IMR-90 (cell line): ENCODE results near the gene TAL2. TPM values are rescaled to one million over a fixed set of nuclear protein-coding genes. Genes with fewer than 3 reads are reported as not detected.

Source experiments
- ATAC-seq: fragments of 200-7000 bp; cut with Tn5 transposase; 2 replicates; pipeline ENCODE4 v1.9.1; 2020; ENCODE audit warnings: low read depth, mild to moderate bottlenecking, moderate library complexity
- BruUV-seq: library from RNA; stranded (reverse); fragments of 400-500 nt; replicated peaks from 2 replicates; lab custom pipeline; 2021; lab: Mats Ljungman, UMichigan
- CTCF ChIA-PET: fragments of 300-600 bp; formaldehyde crosslinking; extraction: SDS; loops from one replicate; lab custom pipeline; 2021; ENCODE audit warnings: antibody characterized with exemption; lab: Yijun Ruan, JAX
- POLR2A ChIA-PET: fragments of 300-600 bp; sonication (Branson Sonifier 250); formaldehyde crosslinking; loops from one replicate; lab custom pipeline; 2022; ENCODE audit warnings: antibody characterized with exemption; ENCODE audit not compliant: unreplicated experiment; lab: Charles Lee
- DNase-seq: peaks from one replicate; pipeline ENCODE4 v3.0.0; 2013
- H2AFZ ChIP-seq: replicated peaks from 2 replicates; pipeline ENCODE3; 2013; ENCODE audit warnings: low read length, mild to moderate bottlenecking; ENCODE audit not compliant: poor library complexity
- H2AK5ac ChIP-seq: 2 replicates; pipeline ENCODE4 v1.6.1; 2013; ENCODE audit warnings: low read depth, low read length, inconsistent platforms
- H2AK9ac ChIP-seq: replicated peaks from 2 replicates; pipeline ENCODE3; 2013; ENCODE audit warnings: mild to moderate bottlenecking, low read depth, low read length, moderate library complexity; ENCODE audit not compliant: poor library complexity
- H2BK120ac ChIP-seq: 2 replicates; pipeline ENCODE4 v1.6.1; 2013; ENCODE audit warnings: low read depth, low read length, inconsistent platforms
- H2BK15ac ChIP-seq: 3 replicates; pipeline ENCODE4 v1.6.1; 2013; ENCODE audit warnings: low read depth, low read length, inconsistent platforms
- H2BK20ac ChIP-seq: 2 replicates; pipeline ENCODE4 v1.6.1; 2013; ENCODE audit warnings: low read depth, mild to moderate bottlenecking, inconsistent platforms, low read length, moderate library complexity
- H2BK5ac ChIP-seq: 2 replicates; pipeline ENCODE4 v1.6.1; 2013; ENCODE audit warnings: mild to moderate bottlenecking, low read depth, low read length, inconsistent platforms; ENCODE audit not compliant: poor library complexity, severe bottlenecking
- H3K14ac ChIP-seq: replicated peaks from 2 replicates; pipeline ENCODE4 v1.6.1; 2013; ENCODE audit warnings: low read depth, low read length, inconsistent platforms
- H3K18ac ChIP-seq: 2 replicates; pipeline ENCODE4 v1.6.1; 2013; ENCODE audit warnings: low read depth, low read length, control low read depth
- H3K23ac ChIP-seq: 2 replicates; pipeline ENCODE4 v1.6.1; 2013; ENCODE audit warnings: low read depth, low read length, inconsistent platforms
- H3K27ac ChIP-seq: 2 replicates; pipeline ENCODE4 v1.5.1; 2013; ENCODE audit warnings: mild to moderate bottlenecking, control low read depth, low read length; ENCODE audit not compliant: insufficient read depth
- H3K27me3 ChIP-seq: 2 replicates; pipeline ENCODE4 v1.6.1; 2013; ENCODE audit warnings: low read length; ENCODE audit not compliant: control insufficient read depth, insufficient read depth
- H3K36me3 ChIP-seq: 2 replicates; pipeline ENCODE4 v1.6.1; 2013; ENCODE audit warnings: low read length, mixed read lengths; ENCODE audit not compliant: control insufficient read depth, insufficient read depth
- H3K4ac ChIP-seq: 2 replicates; pipeline ENCODE4 v1.6.1; 2013; ENCODE audit warnings: low read depth, low read length, inconsistent platforms
- H3K4me1 ChIP-seq: 2 replicates; pipeline ENCODE4 v1.6.1; 2013; ENCODE audit warnings: low read length, mixed read lengths; ENCODE audit not compliant: control insufficient read depth, insufficient read depth
- H3K4me2 ChIP-seq: 2 replicates; pipeline ENCODE4 v1.6.1; 2013; ENCODE audit warnings: low read depth, mild to moderate bottlenecking, control low read depth, low read length, moderate library complexity
- H3K4me3 ChIP-seq: 2 replicates; pipeline ENCODE4 v1.5.1; 2013; ENCODE audit warnings: low read depth, mild to moderate bottlenecking, control low read depth, low read length, moderate library complexity; ENCODE audit not compliant: insufficient read depth
- H3K56ac ChIP-seq: 2 replicates; pipeline ENCODE4 v1.6.1; 2013; ENCODE audit warnings: low read length, inconsistent platforms; ENCODE audit not compliant: insufficient read depth; ENCODE audit errors: extremely low read depth
- H3K79me1 ChIP-seq, 2 experiments: 2 replicates each; pipeline ENCODE4 v1.6.1; 2013; ENCODE audit warnings: low read length in 2 of 2, inconsistent platforms in 1 of 2, low read depth in 1 of 2
- H3K9ac ChIP-seq: 2 replicates; pipeline ENCODE4 v1.6.1; 2013; ENCODE audit warnings: low read depth, low read length, control low read depth
- H3K9me1 ChIP-seq: 2 replicates; pipeline ENCODE4 v1.6.1; 2013; ENCODE audit warnings: low read length, inconsistent platforms; ENCODE audit not compliant: insufficient read depth
- H3K9me3 ChIP-seq: 2 replicates; pipeline ENCODE4 v1.6.1; 2013; ENCODE audit warnings: low read length; ENCODE audit not compliant: control insufficient read depth, insufficient read depth
- H4K20me1 ChIP-seq: 2 replicates; pipeline ENCODE4 v1.6.1; 2013; ENCODE audit warnings: low read length, inconsistent platforms; ENCODE audit not compliant: insufficient read depth
- H4K5ac ChIP-seq: 2 replicates; pipeline ENCODE4 v1.6.1; 2013; ENCODE audit warnings: mild to moderate bottlenecking, low read depth, low read length, control low read depth
- H4K8ac ChIP-seq, 2 experiments: 2 replicates each; pipeline ENCODE4 v1.6.1; 2013; ENCODE audit warnings: low read depth in 2 of 2, low read length in 2 of 2, control low read depth in 1 of 2, inconsistent platforms in 1 of 2
- H4K91ac ChIP-seq: 2 replicates; pipeline ENCODE4 v1.6.1; 2013; ENCODE audit warnings: low read depth, low read length, inconsistent platforms; ENCODE audit not compliant: insufficient read depth
- WGBS, 2 experiments: methylation state at CpG; one replicate each; pipeline versions ENCODE4 v1.1.5 to v1.1.7; 2013; ENCODE audit warnings: missing lambda C conversion rate in 2 of 2; ENCODE audit not compliant: insufficient read length in 1 of 2; ENCODE audit errors: extremely low coverage in 2 of 2; 5-methylcytosine and 5-hydroxymethylcytosine counted together
- dilution Hi-C: fragments of 300-500 bp; cut with HindIII; formaldehyde crosslinking; loops from one replicate; pipeline ENCODE4 v1.14.3; 2018; ENCODE audit warnings: low sequenced_read_pairs; ENCODE audit not compliant: unreplicated experiment
- in situ Hi-C: fragments of 300-500 bp; cut with MboI; formaldehyde crosslinking; loops from 3 replicates; pipeline ENCODE4 v1.14.3; 2019; ENCODE audit warnings: low sequenced_read_pairs, inconsistent platforms, mixed read lengths
- intact Hi-C: fragments of 100-400 bp; cut with micrococcal nuclease; formaldehyde crosslinking; loops from 2 replicates; pipeline ENCODE4 v1.10.0; 2022
- polyA plus RNA-seq, 3 experiments: library from polyadenylated mRNA; depleted of rRNA; stranded (reverse); fragments of >200 nt; gene quantifications; 2 replicates each; pipeline ENCODE4 v1.2.3, GENCODE V29; 2012; ENCODE audit warnings: low replicate concordance in 1 of 3
- total RNA-seq: library from RNA; depleted of rRNA; stranded (reverse); fragments of >200 nt; gene quantifications from 2 replicates; pipeline ENCODE4 v1.2.3, GENCODE V29; 2012
- TF ChIP-seq, protein P1 (sequence below): conservative IDR thresholded peaks from 2 replicates; pipeline ENCODE4 v1.5.1; 2012; ENCODE audit warnings: mild to moderate bottlenecking, low read depth, low read length, improper control_type of control experiment

TAL2 gene
- total and polyA plus RNA-seq, 2 of the 4 experiments (the other 2 are of a cell fraction): 0.26 TPM; not detected in 1

DNA sequence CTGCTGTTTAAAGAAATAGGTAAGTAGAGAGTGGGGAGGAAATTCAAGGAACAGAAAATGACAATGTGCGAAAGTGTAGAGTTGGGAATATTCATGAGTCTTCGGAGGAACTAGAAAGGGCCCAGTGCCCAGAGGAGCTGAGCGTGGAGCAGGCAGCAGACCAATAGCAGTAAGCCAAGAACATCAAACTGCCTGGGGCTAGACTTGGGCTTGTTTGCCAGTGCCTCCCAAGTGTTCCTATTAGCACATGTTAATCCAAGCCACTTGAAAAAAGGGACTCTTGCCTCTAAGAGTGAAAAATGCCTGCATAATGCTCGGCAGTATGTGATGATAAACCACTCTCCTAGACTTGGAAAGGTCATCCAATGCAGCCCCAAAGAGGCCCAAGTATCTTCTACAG, 1.2 kb upstream of the TAL2 start:
- Histone ChIP-seq H2AK9ac (no peak overlapping the region), H4K5ac (no peak overlapping the region), H2AFZ (no peak overlapping the region), H2BK20ac (no peak overlapping the region), H3K4me1 (no peaks in the 10 kb centered on the region), H3K79me1 (no peaks in the 10 kb centered on the region), H3K9me3 (no peaks in the 10 kb centered on the region), H4K20me1 (no peaks in the 10 kb centered on the region), H3K4me2 (no peak overlapping the region), H3K36me3 (no peaks in the 10 kb centered on the region), H3K27ac (no peak overlapping the region), H3K4ac (no peak overlapping the region), H3K9me1 (no peaks in the 10 kb centered on the region), H2AK5ac (no peak overlapping the region), H2BK5ac (no peak overlapping the region), H3K4me3 (no peak overlapping the region), H2BK15ac (no peak overlapping the region), H3K18ac (no peak overlapping the region), H3K14ac (no peak overlapping the region), H4K91ac (no peak overlapping the region), H2BK120ac (no peak overlapping the region), H4K8ac (no peak overlapping the region), H3K9ac (no peak overlapping the region), H3K27me3 (peaks cover 19% of the 10 kb centered on the region), H3K23ac (no peak overlapping the region), H3K56ac (no peak overlapping the region)
- no peak for DNase-seq
- TF ChIP-seq, protein P1, sequence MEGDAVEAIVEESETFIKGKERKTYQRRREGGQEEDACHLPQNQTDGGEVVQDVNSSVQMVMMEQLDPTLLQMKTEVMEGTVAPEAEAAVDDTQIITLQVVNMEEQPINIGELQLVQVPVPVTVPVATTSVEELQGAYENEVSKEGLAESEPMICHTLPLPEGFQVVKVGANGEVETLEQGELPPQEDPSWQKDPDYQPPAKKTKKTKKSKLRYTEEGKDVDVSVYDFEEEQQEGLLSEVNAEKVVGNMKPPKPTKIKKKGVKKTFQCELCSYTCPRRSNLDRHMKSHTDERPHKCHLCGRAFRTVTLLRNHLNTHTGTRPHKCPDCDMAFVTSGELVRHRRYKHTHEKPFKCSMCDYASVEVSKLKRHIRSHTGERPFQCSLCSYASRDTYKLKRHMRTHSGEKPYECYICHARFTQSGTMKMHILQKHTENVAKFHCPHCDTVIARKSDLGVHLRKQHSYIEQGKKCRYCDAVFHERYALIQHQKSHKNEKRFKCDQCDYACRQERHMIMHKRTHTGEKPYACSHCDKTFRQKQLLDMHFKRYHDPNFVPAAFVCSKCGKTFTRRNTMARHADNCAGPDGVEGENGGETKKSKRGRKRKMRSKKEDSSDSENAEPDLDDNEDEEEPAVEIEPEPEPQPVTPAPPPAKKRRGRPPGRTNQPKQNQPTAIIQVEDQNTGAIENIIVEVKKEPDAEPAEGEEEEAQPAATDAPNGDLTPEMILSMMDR: no peak
- ATAC-seq: no peak
- in situ Hi-C loops: no loop called here
- dilution Hi-C loops: no loop called here
- no TSS peak for BruUV-seq
- ChIA-PET CTCF (no interaction called here), POLR2A (no interaction called here)
- 83 to 100% methylated on average over 1 of the region's 4 CpGs for WGBS, 2 experiments
- intact Hi-C loops: no loop called here
